Endothelial cell of umbilical vein (primary cell): ENCODE measurements around the gene SPACA7. TPM values are rescaled to one million over a fixed set of nuclear protein-coding genes. Genes with fewer than 3 reads are reported as not detected.
"Not testable (repeated sequence)": the region's sequence is repeated elsewhere in the genome, so short reads cannot be mapped to it uniquely, and the experiment has no call there.

Source experiments
- BruUV-seq: library from RNA; stranded (reverse); fragments of 400-500 nt; replicated peaks from 2 replicates; lab custom pipeline; 2021; lab: Mats Ljungman, UMichigan
- CTCF ChIA-PET: fragments of 300-600, 350-600 bp; sonication (Branson Sonifier 250); formaldehyde crosslinking; loops from one replicate; lab custom pipeline; 2021; ENCODE audit warnings: antibody characterized with exemption, inconsistent platforms; lab: Charles Lee
- POLR2A ChIA-PET: fragments of 300-600, 350-600 bp; sonication (Branson Sonifier 250); formaldehyde crosslinking; loops from one replicate; lab custom pipeline; 2021; ENCODE audit warnings: antibody characterized with exemption, inconsistent platforms; lab: Charles Lee
- DNase-seq: peaks from one replicate; pipeline ENCODE4 v3.0.0-alpha.2; 2011; ENCODE audit warnings: low read depth, low spot score
- FAIRE-seq: peaks from 2 replicates; lab custom pipeline; 2011; peaks lifted over from hg19 to GRCh38; lab: Jason Lieb, UNC
- H2AFZ ChIP-seq: 2 replicates; pipeline ENCODE4 v1.6.0; 2012; ENCODE audit warnings: low read depth, low read length, control low read depth, inconsistent platforms
- H3K27ac ChIP-seq: 2 replicates; pipeline ENCODE4 v1.5.1; 2011; ENCODE audit warnings: low read depth, mild to moderate bottlenecking, control low read depth, low read length, moderate library complexity; ENCODE audit not compliant: insufficient read depth
- H3K27me3 ChIP-seq, 2 experiments: 2 replicates each; pipeline versions ENCODE4 v1.6.0 to v1.6.1; 2011; ENCODE audit warnings: low read length in 2 of 2, mixed read lengths in 1 of 2; ENCODE audit not compliant: control insufficient read depth in 2 of 2, insufficient read depth in 2 of 2
- H3K36me3 ChIP-seq, 2 experiments: 2 replicates in 1 of 2; 3 replicates in 1 of 2; pipeline ENCODE4 v1.5.1; 2011; ENCODE audit warnings: low read length in 2 of 2, mild to moderate bottlenecking in 1 of 2, moderate library complexity in 1 of 2; ENCODE audit not compliant: control insufficient read depth in 2 of 2, insufficient read depth in 2 of 2; ENCODE audit errors: extremely low read depth in 1 of 2
- H3K4me1 ChIP-seq: 3 replicates; pipeline ENCODE4 v1.5.1; 2011; ENCODE audit warnings: mild to moderate bottlenecking, low read length; ENCODE audit not compliant: control insufficient read depth, insufficient read depth; ENCODE audit errors: extremely low read depth
- H3K4me2 ChIP-seq: 2 replicates; pipeline ENCODE4 v1.6.1; 2011; ENCODE audit warnings: low read length, control low read depth, mixed read lengths; ENCODE audit not compliant: insufficient read depth
- H3K4me3 ChIP-seq, 3 experiments: fragments of 200-600 bp in 1 of 3; sonication (generic), shearing (Covaris generic) in 1 of 3; replicated peaks in 1 of 3; 2 replicates each; pipeline ENCODE4 v1.5.1; 2011 to 2016; ENCODE audit warnings: control low read depth in 3 of 3, low read length in 3 of 3, mild to moderate bottlenecking in 2 of 3, inconsistent platforms in 1 of 3, low read depth in 1 of 3, moderate library complexity in 1 of 3; ENCODE audit not compliant: insufficient read depth in 1 of 3
- H3K79me2 ChIP-seq: 2 replicates; pipeline ENCODE4 v1.6.0; 2012; ENCODE audit warnings: low read length, inconsistent platforms; ENCODE audit not compliant: control insufficient read depth, insufficient read depth
- H3K9ac ChIP-seq: replicated peaks from 2 replicates; pipeline ENCODE3; 2011; ENCODE audit warnings: low read length, control low read depth; ENCODE audit not compliant: insufficient read depth; ENCODE audit errors: extremely low read depth
- H3K9me1 ChIP-seq: replicated peaks from 3 replicates; pipeline ENCODE4 v1.6.0; 2011; ENCODE audit warnings: mild to moderate bottlenecking, low read length; ENCODE audit not compliant: control insufficient read depth, insufficient read depth; ENCODE audit errors: extremely low read depth
- H3K9me3 ChIP-seq: replicated peaks from 2 replicates; pipeline ENCODE4 v1.5.1; 2012; ENCODE audit warnings: low read length, inconsistent platforms; ENCODE audit not compliant: control insufficient read depth, insufficient read depth
- H4K20me1 ChIP-seq: replicated peaks from 2 replicates; pipeline ENCODE3; 2011; ENCODE audit warnings: mild to moderate bottlenecking, low read length; ENCODE audit not compliant: control insufficient read depth, insufficient read depth; ENCODE audit errors: extremely low read depth
- CTCF ChIP-seq, 2 donors: IDR thresholded peaks; 1 replicate in 1 of 2; 2 replicates in 1 of 2; pipeline ENCODE4 v1.5.1; 2011; ENCODE audit warnings: low read length in 2 of 2, mild to moderate bottlenecking in 2 of 2, moderate library complexity in 2 of 2, control low read depth in 1 of 2, inconsistent platforms in 1 of 2, low read depth in 1 of 2; ENCODE audit not compliant: insufficient read depth in 1 of 2; ENCODE audit errors: extremely low read depth in 1 of 2
- EZH2 ChIP-seq: IDR thresholded peaks from 2 replicates; pipeline ENCODE4 v1.6.1; 2012; ENCODE audit warnings: borderline replicate concordance, low read depth, mild to moderate bottlenecking, moderate library complexity, low read length, inconsistent platforms; ENCODE audit not compliant: severe bottlenecking
- FOS ChIP-seq: IDR thresholded peaks from 2 replicates; pipeline ENCODE4 v1.6.1; 2011; ENCODE audit warnings: mild to moderate bottlenecking, low read length, moderate library complexity, borderline replicate concordance; ENCODE audit not compliant: insufficient read depth
- GATA2 ChIP-seq: IDR thresholded peaks from 2 replicates; pipeline ENCODE4 v1.7.0; 2011; ENCODE audit warnings: low read depth, mild to moderate bottlenecking, moderate library complexity, mixed read lengths, low read length; ENCODE audit not compliant: insufficient read length, insufficient read depth
- JUN ChIP-seq: IDR thresholded peaks from 2 replicates; pipeline ENCODE4 v1.6.1; 2011; ENCODE audit warnings: borderline replicate concordance, low read depth; ENCODE audit not compliant: insufficient read length, insufficient read depth
- MAX ChIP-seq: IDR thresholded peaks from 2 replicates; pipeline ENCODE4 v1.6.1; 2011; ENCODE audit not compliant: insufficient read depth, insufficient read length
- MYC ChIP-seq: IDR thresholded peaks from one replicate; pipeline ENCODE4 v1.6.1; 2011; ENCODE audit warnings: mild to moderate bottlenecking, low read depth, low read length
- POLR2A ChIP-seq: IDR thresholded peaks from 2 replicates; pipeline ENCODE4 v1.6.1; 2012; ENCODE audit warnings: low read depth, mild to moderate bottlenecking, control low read depth, low read length
- POLR2AphosphoS5 ChIP-seq: IDR thresholded peaks from 2 replicates; pipeline ENCODE4 v1.6.1; 2012; ENCODE audit warnings: low read depth, mild to moderate bottlenecking, control low read depth, low read length, moderate library complexity; ENCODE audit not compliant: insufficient read depth
- dilution Hi-C: fragments of 300-500 bp; cut with MboI; formaldehyde crosslinking; loops from one replicate; pipeline ENCODE4 v1.15.0; 2019; ENCODE audit warnings: low sequenced_read_pairs; ENCODE audit not compliant: extremely low pct_ligation_motif_present
- intact Hi-C: fragments of 100-400 bp; cut with micrococcal nuclease; formaldehyde crosslinking; loops from one replicate; pipeline ENCODE4 v1.10.0; 2022
- polyA plus RNA-seq, 4 experiments: library from polyadenylated mRNA; depleted of rRNA in 3 of 4; stranded (reverse) in 3 of 4; unstranded in 1 of 4; fragments of >200 nt; gene quantifications; 2 replicates each; pipeline versions ENCODE4 v1.2.1 to v1.2.3, GENCODE V29; 2011 to 2012; ENCODE audit warnings: missing spikeins in 1 of 4
- total RNA-seq: library from RNA; stranded (reverse); gene quantifications from 2 replicates; pipeline ENCODE4 v1.2.3, GENCODE V29; 2021

Gene SPACA7
- total and polyA plus RNA-seq, 2 donors (not counting 3 experiments of a cell fraction or from before 2014, with no cell fraction given), result not detected

GRCh38 chr13:112431734-112432133 lies 55.6 kb downstream of the SPACA7 start:
- TF ChIP-seq POLR2A (no peak), POLR2AphosphoS5 (no peak), FOS (no peak), JUN (no peak), CTCF (IDR thresholded peaks at IDR 0.05; ENCODE audit: extremely low read depth in 1 of 2, insufficient read depth in 1 of 2, low read depth in 1 of 2, low read length in 2 of 2) (no peak), MAX (no peak), MYC (no peak), EZH2 (no peak), GATA2 (no peak)

DNA sequence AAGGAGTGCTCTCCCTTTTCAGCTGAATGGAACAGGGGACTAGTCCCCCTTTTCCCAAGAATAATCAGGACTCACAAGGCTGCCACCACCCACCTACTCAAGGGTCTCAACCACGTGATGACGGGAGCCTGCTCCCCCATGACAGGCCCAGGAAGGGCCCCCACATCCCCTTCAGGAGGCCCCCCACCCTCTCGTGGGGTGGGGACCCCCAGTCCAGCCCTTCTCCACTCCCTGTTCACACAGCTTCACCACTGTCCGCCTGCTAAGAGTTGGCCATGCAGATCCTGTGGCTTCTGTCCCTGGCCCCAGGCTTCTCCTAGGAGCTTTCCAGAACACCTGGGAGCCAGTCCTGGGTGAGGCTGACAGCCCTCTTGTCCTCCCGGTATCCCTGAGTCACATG lies 56.6 kb downstream of the SPACA7 start:
- H3K4me1 ChIP-seq, H3K79me2 ChIP-seq, H3K9me3 ChIP-seq, H2AFZ ChIP-seq, H3K9me1 ChIP-seq, DNase-seq, H4K20me1 ChIP-seq, BruUV-seq, dilution Hi-C loops, H3K4me3 ChIP-seq, H3K4me2 ChIP-seq, FAIRE-seq, intact Hi-C loops, H3K36me3 ChIP-seq, H3K27ac ChIP-seq, H3K27me3 ChIP-seq, POLR2A ChIA-PET, H3K9ac ChIP-seq: not testable (repeated sequence)
- CTCF ChIA-PET, result interaction anchor here (0.6 kb wide), 1 partner anchor 20 kb away, joined by 3 read pairs; no protein-coding TSS in a partner anchor

More at GRCh38 chr13:112431734-112432133, 55.6 kb downstream of the SPACA7 start:
- dilution Hi-C loops (no loop called here), intact Hi-C loops (no loop called here)
- no peak overlapping the region for H3K9ac ChIP-seq
- H3K79me2 ChIP-seq, result no peaks in the 10 kb centered on the region
- CTCF ChIA-PET, result no interaction called here
- no peaks in the 10 kb centered on the region for H3K4me1 ChIP-seq
- H3K36me3 ChIP-seq, result no peaks in the 10 kb centered on the region
- H3K9me3 ChIP-seq, result no peaks in the 10 kb centered on the region
- no peaks in the 10 kb centered on the region for H3K27me3 ChIP-seq
- no peak overlapping the region for H2AFZ ChIP-seq
- no peak overlapping the region for H3K4me2 ChIP-seq
- no peaks in the 10 kb centered on the region for H3K9me1 ChIP-seq
- DNase-seq (no peak), FAIRE-seq (no peak)
- POLR2A ChIA-PET, result no interaction called here
- no peaks in the 10 kb centered on the region for H4K20me1 ChIP-seq
- no peak overlapping the region for H3K27ac ChIP-seq
- BruUV-seq, result no TSS peak
- no peak overlapping the region for H3K4me3 ChIP-seq

DNA sequence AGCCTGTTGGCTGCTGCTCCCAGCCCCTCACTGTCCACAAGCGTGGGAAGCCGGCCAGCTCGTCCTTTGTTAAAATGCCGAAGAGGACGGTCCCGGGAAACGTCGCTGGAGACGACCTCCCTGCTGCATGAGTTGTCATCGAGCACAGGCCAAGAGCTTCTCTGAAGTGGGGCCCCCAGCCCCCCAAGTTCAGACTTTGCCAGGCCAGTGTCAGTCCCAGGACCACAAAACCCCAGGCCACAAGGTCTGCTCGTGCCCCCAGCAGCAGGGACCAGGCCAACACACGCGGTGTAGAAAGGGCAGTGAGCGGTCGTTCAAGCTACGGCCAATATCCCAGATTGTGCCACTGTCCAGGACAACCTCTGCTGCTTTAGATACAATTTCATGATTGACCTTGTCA lies 57.4 kb downstream of the SPACA7 start:
- H3K9ac ChIP-seq, BruUV-seq, DNase-seq, H3K79me2 ChIP-seq, H4K20me1 ChIP-seq, H3K9me1 ChIP-seq, H3K9me3 ChIP-seq, H3K4me3 ChIP-seq, H3K4me1 ChIP-seq, FAIRE-seq, H3K4me2 ChIP-seq, H3K27me3 ChIP-seq, H3K27ac ChIP-seq, POLR2A ChIA-PET, H3K36me3 ChIP-seq, H2AFZ ChIP-seq, intact Hi-C loops, dilution Hi-C loops: not testable (repeated sequence)
- CTCF ChIA-PET, result interaction anchor here (0.6 kb wide), 1 partner anchor 19 kb away, joined by 3 read pairs; no protein-coding TSS in a partner anchor
